ENCODE results near the gene BNC2.

BNC2 gene

DNA sequence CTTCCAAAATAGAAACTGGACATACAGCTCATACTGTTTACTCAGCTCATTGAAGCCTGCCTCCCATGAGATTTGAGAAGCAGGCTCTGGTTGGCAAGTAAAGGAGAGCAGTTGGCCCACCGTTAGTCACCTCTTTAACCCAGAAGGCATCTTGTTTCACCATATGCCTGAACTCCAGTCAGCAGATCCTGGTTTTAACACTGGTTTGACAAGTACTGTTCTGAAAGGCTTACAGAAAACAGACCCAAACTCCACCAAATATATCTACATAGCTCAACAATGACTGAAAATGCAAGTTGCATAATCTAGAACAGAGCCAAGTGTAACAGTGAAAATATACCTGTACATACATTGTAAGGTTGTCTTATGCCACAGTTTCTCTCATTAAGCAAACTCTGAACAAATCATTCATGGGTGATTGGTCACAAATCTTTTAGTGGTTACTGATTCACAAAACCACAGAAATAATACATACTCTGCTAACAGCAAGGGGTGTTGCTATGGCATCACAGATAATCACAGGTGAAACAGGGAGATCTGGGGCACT lies 198.8 kb downstream of the BNC2 start:
- peak; percentile 77 for DNase-seq (ENCODE audit: low read depth)

DNA sequence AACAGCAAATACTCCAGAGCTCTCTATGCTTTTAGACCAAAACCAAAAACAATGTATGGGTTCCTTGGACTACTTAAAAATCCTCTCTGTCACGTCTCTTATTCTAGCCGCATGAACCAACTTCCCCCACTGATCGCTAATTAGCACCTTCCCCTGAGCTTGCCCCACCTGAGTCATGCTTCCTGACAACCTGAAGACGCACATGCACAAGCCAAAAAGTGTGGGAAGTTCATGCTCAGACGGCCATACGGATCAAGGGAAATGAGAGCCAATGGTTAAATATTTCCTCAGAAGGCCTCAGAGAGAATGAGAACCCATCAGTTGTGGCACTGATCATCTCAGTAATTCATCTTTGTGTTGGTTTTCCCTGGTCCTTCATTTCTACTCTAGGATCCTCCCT lies 199.7 kb downstream of the BNC2 start:
- DNase-seq (ENCODE audit: low read depth) = no peak

DNA sequence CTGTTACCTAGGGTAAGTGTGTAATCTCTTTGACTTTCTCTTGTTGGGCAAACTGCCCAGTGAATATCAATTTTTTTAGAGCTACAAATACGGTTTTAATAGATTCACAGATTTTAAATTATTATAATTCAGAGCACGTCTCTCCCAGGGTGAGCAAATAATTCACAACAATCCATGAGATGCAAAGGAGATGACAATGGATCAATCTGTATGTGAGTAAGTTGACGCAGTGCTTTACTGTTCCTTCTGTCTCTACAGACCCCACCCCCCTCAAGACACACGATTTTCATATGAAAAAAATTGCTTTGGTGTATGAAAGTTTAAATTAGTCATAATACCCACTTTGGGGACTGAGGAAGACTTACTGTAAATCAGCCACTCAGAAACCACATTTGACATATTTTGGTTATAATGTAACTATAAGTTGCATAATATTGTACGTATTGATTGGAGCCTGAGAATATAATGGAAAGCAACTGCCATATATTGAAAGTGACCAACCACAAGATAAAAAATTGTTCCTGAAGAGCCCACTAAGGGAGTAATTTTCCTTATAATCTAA lies 201.7 kb downstream of the BNC2 start:
- no peak for DNase-seq (ENCODE audit: low read depth)

DNA sequence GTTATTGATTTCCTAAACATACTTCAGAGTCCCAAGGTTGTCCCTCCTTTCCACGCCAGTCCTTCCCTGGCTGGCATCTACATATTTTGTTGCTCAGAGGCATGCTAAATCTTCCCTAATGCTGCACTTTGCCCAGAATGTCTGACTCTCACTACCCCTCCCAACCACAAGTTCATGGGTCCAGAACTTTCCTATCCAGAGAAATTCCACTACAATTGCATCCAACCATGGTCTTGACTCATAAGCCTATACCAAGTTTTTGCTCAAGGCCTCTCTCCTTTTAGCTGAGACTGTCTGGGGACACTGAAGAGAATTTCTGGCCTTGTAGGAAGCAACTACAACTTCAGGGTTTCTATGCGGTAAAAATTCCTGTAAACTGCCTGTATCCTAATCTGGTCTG lies 206.3 kb downstream of the BNC2 start:
- DNase-seq (ENCODE audit: low read depth) = no peak

DNA sequence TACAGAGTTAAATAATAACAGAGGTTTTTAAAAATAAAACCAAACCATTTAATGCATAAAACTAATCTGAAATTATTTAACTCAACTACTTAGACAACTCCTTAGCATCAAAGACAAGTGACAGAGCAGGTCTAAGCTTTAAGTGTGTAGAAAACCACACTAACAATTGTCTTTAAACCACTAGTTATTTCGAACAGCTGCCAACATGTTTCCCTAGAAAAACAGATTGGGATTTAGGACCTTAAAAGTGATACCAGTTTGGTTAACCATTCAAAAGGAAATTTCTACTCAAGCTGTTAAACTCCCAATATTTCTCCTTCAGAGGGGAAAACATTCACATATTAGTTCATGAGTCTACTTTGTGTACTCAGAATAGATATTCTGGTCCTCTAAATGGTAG lies 208.7 kb downstream of the BNC2 start:
- no peak for DNase-seq (ENCODE audit: low read depth)

DNA sequence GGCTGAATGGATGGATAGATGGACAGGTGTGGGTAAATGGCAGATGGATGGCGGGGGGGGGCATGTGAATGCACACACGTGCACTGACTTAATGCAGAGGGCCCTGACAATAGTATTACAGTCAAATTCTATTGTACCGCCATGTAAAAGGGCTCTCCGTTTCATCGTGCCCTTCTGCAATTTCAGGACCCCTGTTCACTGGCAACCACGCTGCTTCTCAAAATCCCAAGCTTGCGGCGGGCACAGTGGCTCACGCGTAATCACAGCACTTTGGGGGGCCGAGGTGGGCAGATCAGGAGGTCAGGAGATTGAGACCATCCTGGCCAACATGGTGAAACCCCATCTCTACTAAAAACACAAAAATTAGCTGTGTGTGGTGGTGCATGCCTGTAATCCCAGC lies 211.4 kb downstream of the BNC2 start:
- DNase-seq (ENCODE audit: low read depth) = no peak

DNA sequence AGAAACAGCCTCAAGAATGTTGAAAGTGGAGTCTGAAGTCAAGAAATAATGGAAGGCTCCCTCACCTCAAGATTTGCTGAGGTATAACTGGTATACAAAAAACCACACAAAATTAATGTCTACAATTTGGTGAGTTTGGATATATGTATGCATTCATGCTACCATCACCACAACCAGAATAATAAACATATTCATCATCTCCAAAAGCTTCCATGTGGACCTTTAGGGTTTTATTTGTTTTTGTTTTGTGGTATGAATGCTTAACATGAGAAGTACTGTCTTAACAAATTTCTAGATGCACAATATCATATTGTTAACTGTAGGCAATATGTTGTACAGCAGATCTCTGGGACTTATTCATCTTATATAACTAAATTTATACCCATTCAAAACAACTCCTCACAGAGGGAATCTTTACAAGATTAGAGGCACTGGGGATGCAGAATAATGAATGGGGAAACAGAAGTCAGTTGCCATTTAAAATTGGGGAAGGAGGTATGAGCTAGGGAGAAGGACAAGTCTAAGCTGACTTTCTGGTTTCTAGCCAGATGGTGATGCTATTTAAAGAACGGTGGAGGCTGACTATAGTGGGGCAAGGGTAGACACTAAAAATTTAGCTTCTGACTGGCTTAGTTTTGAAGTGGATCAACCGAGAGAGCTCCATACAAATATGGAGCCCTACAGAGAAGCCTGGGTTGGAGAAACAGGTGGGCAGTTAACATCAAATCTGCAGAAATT lies 213.9 kb downstream of the BNC2 start:
- no peak for DNase-seq (ENCODE audit: low read depth)

DNA sequence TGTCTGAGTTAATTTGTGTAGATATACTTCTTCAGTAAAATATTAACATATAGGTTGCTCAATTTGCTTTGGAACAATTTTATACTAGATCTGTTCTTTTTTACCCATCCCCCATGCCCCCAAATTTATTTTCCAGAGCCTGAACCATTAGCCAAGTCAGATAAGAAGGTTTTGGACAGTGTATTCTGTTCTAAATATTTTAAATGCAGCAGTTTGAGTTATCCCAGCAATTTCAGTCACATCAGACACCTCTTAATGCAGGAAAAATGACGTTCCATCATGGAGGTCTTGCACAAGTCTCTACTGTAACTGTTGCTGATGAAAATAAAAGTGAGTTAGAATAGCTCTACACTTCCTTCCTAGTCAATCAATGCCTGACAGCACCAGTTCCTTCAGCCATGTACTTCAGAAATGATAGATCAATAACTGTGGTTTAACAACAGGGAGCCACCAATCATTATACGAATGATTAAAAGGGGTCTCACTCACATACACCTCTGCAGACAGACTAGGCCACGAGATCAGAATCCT lies 215.8 kb downstream of the BNC2 start:
- DNase-seq (ENCODE audit: low read depth) = no peak

DNA sequence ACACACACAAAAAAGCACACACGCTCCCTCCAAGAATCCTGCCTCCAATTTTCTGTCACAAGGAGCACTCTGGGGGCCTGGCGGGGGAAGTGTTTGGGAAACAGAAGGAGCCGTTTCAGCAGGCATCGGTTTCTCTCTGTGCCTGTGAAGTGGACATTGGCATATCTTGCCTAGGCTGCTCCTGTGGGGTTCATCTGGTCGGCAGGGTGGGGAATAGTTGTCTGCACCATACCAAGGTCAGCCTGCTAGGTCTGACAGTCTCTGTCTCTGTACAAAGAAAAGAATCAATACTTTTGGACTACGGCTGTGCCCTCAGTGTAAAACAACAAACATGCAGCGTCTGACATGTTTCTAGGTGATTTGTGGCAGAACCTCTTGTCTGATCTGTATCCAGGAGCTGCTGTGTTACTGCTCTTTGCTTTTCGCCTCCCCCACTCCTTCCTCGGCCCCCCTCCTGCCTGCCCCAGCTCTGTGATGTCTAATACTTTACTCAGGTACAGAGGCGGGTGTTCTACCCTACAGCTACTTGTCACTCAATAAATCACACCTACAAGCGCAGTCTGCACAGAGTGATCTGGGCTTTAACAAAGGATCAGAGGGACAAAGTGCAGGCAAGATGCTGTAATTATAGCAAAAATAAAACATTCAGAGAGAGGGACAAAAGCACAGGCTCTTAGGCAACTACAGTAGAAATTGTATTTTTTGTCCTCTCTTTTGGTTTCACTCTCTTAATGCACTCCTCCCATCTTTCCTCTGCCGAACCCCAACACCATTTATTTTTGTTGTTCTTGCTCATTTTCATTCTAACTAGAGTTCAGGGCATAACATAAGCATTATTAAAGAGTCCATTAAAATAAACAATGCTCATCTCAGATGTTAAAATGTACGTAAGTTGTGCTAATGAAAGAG lies 216.7 kb downstream of the BNC2 start:
- DNase-seq (ENCODE audit: low read depth) = no peak

DNA sequence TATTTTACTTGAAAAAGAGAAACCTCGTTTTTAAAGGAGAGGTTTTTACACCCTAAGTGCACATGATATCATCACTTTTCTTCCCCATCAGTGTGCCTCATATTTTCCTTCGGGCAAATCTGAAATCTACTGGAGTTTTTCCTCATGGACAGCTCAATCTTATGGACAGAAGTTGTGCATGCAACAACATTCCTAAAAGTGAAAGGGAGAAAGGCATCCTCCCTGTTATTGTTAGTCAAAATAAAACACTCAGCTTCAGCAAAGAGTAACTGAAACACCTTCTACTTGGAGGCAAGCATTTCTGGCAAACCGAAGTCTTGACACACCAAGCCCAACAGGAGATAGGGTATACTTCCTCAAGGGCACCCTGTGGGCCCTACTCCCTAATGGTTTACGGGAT lies 217.9 kb downstream of the BNC2 start:
- no peak for DNase-seq (ENCODE audit: low read depth)

DNA sequence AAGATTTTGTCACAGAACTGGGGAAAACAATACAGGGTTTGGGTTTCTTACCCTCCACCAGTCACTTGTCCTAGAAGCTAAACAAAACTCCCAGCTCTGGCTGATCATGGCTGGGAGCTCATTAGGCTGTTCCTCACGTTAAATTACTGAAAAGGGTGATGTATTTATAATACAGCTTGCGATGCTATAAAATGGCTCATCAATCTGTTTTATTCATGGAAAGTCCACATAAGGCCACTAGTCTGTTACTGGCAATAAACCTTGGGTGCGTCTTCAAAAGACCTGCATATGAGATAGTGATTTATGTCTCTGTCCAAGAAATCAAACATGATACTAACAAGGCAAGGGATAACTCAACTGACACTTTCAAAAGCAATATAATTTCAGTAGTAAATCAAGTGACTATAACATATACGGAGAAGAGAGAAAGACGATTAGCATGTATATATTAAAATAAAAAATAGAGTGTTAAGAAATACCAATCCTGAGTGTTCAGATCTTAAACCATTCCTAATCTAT lies 219.0 kb downstream of the BNC2 start:
- no peak for DNase-seq (ENCODE audit: low read depth)

DNA sequence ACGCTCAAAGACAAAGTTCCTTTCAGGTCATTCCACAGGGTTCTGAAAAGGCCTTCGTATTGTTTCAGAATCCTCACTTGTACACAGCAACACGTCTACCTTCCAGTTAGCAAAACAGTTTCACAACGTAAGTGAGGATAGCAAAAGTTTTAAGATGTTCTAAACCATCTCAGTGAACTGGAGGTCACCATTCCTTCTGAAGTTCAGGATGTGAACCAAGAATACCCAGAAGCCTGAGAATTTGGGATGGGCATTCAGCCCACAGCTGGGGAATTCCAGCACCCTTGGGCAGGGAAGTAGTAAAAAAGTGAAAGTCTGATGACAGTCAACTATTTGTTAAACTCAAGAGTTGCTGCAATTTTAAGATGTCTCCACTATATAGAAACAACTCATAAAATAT lies 224.5 kb downstream of the BNC2 start:
- no peak for DNase-seq (ENCODE audit: low read depth)

DNA sequence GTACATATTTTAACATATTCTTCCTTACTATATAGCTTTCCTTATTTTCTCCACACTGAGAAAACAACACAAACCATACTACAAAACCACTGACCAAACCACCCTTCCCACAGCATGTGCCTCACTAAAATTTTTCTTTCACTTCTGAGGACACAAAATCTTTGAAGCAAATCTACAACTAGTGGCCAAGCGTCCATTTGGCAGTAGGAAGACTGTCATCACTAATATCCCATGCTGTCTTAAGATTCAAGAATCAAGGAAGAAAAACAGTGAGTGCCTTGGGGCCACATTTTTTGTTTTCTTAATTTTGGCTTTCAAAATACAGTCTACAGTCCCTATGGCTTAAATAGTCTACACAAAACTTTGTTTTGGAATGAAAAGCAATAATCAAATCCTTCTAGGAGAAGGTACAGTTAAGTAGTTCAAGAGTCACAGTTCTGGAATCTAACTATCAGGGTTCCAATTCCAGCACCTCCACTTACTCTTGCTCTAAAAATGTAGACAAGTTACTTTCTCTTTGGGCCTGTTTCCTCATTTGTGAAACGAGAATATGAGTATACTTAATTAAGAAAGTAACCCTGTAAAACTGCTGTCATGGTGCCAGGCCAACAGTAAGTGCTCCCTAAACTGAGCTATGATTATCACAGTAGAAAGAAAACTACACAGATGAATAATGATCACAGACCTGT lies 227.9 kb downstream of the BNC2 start:
- DNase-seq (ENCODE audit: low read depth) = no peak

DNA sequence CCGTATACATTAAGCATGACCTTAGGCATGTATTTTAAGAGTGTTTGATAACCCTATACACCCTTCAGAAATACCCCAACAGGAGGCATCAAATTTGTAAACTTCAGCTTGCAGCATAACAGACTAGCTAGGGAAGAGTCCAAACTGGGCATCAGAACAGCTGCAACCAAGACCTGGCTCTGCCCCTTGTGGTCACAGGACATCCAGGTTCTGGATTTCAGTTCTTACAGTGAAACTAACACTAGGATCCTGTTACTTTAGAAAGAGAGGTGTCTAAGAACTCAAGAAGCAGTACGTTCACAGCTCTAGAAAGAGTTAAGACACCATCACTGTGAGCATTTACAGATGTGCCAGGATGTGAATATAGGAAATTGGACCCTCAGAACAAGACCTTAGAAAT lies 229.8 kb downstream of the BNC2 start:
- no peak for DNase-seq (ENCODE audit: low read depth)

DNA sequence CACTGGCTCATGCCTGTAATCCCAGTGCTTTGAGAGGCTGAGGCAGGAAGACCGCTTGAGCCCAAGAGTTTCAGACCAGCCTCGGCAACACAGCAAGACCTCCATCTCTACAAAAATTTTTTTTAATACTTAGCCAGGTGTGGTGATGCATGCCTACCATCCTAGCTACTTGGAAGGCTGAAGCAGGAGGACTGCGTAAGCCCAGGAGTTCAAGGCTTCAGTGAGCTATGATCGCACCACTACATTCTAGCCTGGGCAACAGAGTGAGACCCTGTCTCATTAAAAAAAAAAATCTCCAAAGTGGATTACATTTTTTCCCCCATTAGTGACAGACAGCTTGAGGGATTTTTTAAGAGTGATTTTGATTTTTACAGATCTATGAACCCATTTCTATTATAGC lies 230.8 kb downstream of the BNC2 start:
- DNase-seq (ENCODE audit: low read depth) = no peak

DNA sequence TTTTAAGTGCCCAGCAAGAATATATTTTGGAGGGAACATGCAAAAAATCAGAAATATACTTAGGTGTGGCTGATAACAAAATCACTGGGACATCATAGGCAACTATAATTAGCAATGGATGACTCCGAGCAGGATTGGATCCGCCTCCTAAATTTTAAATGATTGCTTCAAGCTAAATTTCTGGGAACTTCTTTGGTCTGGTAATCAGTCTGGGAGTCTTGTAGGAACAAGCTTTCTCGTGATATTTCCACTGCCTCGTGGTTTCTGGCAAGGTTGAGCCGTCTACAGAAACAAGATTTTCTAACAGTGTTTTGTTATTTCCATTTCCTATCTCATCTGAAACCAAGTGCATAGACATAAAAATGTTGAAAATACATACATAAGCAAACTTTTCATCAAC lies 232.6 kb downstream of the BNC2 start:
- DNase-seq (ENCODE audit: low read depth) = no peak

DNA sequence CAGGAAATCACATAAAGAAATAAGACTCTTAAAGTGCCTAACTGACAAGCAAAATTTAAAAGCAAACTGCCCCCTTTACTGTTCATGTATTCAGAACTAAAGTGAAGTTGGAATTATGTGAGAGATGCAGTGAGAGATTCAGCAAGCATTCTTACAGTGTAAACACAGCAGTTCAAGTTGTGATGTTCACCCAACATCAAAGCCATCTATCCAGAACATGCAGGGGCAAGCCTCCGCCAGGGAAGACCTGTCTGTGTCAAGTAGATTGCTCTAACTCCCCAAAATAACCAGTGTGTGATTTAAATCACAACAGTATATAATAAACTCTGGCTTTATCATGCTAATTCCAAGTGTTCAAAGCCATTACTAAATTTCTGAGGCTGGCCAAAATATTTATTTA lies 233.3 kb downstream of the BNC2 start:
- no peak for DNase-seq (ENCODE audit: low read depth)

DNA sequence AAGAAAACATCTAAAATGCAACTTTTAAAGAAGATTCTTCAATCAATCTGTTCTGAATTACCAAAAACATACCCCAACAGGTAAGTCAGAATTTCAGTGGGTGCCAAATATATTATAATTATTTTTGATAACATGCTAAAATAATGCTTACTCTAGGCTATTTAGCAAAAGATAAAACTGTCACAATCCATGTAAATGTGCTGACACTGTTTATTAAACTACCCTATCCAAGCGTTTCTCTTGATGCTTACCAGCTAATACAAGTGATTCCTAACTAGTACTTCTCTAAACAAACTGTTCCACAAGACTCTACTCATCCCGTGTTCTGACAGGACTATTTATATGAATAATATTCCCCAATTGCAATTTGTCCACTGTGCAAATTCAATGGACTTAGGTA lies 236.7 kb downstream of the BNC2 start:
- DNase-seq (ENCODE audit: low read depth) = no peak

DNA sequence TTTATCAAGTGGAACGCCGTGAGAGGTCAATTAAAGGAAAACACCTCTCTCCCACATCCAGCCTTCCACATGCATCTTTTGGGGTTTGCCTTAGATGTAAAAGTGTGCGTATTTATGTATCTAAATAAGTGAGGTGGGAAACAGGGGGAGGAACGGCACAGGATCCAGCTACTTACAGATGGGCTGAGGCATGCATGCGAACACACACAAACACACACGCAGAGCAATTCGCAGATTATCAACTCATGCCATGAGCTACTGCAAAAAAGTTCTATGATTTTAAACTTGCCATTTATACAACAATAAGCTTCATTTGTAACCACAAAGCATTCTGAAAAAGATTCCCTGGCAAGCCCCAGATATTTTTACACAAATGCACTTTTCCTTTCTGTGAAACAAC lies 242.1 kb downstream of the BNC2 start:
- no peak for DNase-seq (ENCODE audit: low read depth)

DNA sequence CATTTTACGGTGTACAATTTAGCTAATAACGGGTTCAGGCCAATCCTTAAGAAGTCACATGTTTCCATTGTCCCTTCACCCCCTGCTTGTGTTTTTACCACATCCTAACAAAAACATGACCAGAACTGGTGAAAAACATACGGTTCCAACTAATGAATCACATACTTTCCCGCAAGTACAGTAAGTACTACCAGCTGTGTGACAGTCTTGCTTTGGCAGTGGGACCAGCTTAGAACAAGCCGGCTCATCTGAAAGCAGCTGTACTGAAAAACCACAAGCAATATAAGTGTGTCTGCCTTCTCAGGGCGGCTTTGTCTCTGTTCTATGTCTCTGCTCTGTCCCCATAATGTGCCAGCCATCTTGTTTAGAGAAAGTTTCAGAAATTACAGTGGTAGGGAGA lies 242.5 kb downstream of the BNC2 start:
- DNase-seq (ENCODE audit: low read depth) = peak; percentile 94

DNA sequence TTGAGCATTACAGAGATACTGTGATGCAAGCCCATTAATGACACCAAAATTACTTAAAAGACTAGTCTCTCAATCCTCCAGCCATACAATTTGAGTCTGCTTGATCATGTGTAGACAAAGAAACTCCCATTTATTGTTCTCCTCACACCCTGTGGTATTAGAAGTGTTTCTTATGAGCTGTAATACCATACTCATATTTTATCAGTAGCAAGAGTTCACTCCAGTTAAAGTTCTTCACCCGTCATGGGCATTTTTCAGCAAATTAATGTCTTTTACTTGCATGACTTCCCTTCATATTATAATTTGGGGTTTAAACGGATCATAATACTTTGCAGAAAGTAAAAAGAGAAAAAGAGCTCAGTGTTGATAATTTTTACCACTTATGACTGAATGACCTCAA lies 242.9 kb downstream of the BNC2 start:
- no peak for DNase-seq (ENCODE audit: low read depth)
